ENCODE results near the gene GEMIN8. TPM values are rescaled to one million over a fixed set of nuclear protein-coding genes. Genes with fewer than 3 reads are reported as not detected.

The GEMIN8 gene
- total RNA-seq, 2 experiments from 2014 or later, result 10.2 to 11.1 TPM

DNA sequence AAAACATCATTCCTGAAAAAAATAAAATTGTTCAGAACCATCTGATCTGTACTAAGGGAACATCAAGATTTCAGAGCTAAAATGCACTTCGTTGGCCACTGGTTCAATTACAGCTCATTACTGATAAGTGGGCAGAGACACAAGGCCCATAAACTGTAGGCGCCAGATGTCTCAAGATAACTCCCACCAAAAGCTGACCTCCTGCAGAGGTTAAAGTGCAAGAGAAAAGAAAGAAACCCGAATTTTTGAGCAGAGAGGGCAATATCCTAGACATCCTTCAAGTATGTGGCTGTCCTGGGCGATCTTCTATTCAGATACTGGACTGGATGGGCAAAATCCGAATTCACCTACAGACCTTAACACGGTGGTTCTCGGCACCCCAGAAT lies 660 bp downstream of the GEMIN8 start:
- Histone ChIP-seq H3K9me3 (ENCODE audit: control insufficient read depth in 1 of 2, insufficient read depth in 1 of 2, low read length in 2 of 2) (no peaks in the 10 kb centered on the region), H3K27ac (ENCODE audit: low read depth in 1 of 2, low read length in 2 of 2) (peak overlapping the region; percentile 82 to 93), H3K4me1 (ENCODE audit: insufficient read depth, low read length) (peaks cover 29% of the 10 kb centered on the region), H3K4me3 (ENCODE audit: low read length) (peak overlapping the region; percentile 82), H3K36me3 (ENCODE audit: insufficient read depth, low read length) (no peaks in the 10 kb centered on the region), H3K27me3 (ENCODE audit: control insufficient read depth in 1 of 2, insufficient read depth in 2 of 2, low read length in 2 of 2) (no peaks in the 10 kb centered on the region)
- Mint-ChIP-seq H3K27ac (peak overlapping the region; percentile 97), H3K36me3 (ENCODE audit: low read depth) (peaks cover 8% of the 10 kb centered on the region), H3K4me3 (peak overlapping the region; percentile 99), H3K27me3 (no peaks in the 10 kb centered on the region), H3K4me1 (ENCODE audit: low read depth) (peaks cover 52% of the 10 kb centered on the region), H3K9me3 (no peaks in the 10 kb centered on the region)
- DNase-seq (no peak), ATAC-seq (ENCODE audit: poor library complexity) (no peak)
- TF ChIP-seq, protein P1, sequence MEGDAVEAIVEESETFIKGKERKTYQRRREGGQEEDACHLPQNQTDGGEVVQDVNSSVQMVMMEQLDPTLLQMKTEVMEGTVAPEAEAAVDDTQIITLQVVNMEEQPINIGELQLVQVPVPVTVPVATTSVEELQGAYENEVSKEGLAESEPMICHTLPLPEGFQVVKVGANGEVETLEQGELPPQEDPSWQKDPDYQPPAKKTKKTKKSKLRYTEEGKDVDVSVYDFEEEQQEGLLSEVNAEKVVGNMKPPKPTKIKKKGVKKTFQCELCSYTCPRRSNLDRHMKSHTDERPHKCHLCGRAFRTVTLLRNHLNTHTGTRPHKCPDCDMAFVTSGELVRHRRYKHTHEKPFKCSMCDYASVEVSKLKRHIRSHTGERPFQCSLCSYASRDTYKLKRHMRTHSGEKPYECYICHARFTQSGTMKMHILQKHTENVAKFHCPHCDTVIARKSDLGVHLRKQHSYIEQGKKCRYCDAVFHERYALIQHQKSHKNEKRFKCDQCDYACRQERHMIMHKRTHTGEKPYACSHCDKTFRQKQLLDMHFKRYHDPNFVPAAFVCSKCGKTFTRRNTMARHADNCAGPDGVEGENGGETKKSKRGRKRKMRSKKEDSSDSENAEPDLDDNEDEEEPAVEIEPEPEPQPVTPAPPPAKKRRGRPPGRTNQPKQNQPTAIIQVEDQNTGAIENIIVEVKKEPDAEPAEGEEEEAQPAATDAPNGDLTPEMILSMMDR (IDR thresholded peaks at IDR 0.05), result no peak
- intact Hi-C loops (cut with DNase I, micrococcal nuclease), result loop anchor here (2.0 to 10.0 kb wide), 3 partner anchors 376 to 1646 kb away; partner anchors contain the start of genes FANCB (in 1 of the 2), MOSPD2 (in 1 of the 2) and TCEANC (in 1 of the 2)
- CTCF ChIA-PET, result interaction anchor here (0.9 to 2.1 kb wide), 4 partner anchors 370 to 1082 kb away, joined by 3 to 7 read pairs (median 3); no protein-coding TSS in a partner anchor
- POLR2A ChIA-PET, result interaction anchor here (0.9 to 2.7 kb wide), 6 partner anchors 10 to 384 kb away, joined by 3 to 22 read pairs (median 4); partner anchors contain the start of genes OFD1, TCEANC and TRAPPC2

DNA sequence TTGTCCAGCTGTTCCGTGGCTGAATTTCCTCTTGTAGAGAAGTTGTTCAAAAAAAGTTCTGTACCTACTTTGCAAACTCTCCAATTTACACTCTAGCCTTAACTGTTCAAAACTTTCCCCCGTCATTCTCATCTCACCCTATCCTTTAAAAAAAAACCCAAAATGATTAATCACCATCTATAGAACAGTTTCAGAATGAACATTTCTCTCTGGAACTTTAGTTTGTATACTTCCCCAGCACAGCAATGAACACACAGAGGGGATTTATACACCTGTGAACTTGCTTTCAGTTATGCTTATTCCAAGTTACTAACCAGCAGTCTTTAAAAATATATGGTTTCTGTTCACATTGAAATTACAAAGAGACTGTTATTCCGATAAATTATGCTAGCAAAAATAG lies 1.2 kb downstream of the GEMIN8 start:
- no peaks in the 10 kb centered on the region for H3K27me3 ChIP-seq (ENCODE audit: control insufficient read depth in 1 of 2, insufficient read depth in 2 of 2, low read length in 2 of 2)
- Mint-ChIP-seq H3K9me3 (no peaks in the 10 kb centered on the region), H3K4me1 (ENCODE audit: low read depth) (peaks cover 52% of the 10 kb centered on the region), H3K36me3 (ENCODE audit: low read depth) (peaks cover 8% of the 10 kb centered on the region), H3K27me3 (no peaks in the 10 kb centered on the region), H3K27ac (peak overlapping the region; percentile 97), H3K4me3 (peak overlapping the region; percentile 99)
- no peak overlapping the region for H3K27ac ChIP-seq (ENCODE audit: low read depth in 1 of 2, low read length in 2 of 2)
- CTCF ChIA-PET, result interaction anchor here (0.9 to 2.1 kb wide), 4 partner anchors 370 to 1082 kb away, joined by 3 to 7 read pairs (median 3); no protein-coding TSS in a partner anchor
- intact Hi-C loops (cut with DNase I, micrococcal nuclease), result loop anchor here (2.0 to 10.0 kb wide), 3 partner anchors 376 to 1646 kb away; partner anchors contain the start of genes FANCB (in 1 of the 2), MOSPD2 (in 1 of the 2) and TCEANC (in 1 of the 2)
- TF ChIP-seq, protein P1 (IDR thresholded peaks at IDR 0.05), result no peak
- POLR2A ChIA-PET, result interaction anchor here (1.2 to 2.7 kb wide), 3 partner anchors 25 to 376 kb away, joined by 3 to 22 read pairs (median 13); partner anchors contain the start of genes OFD1, TCEANC and TRAPPC2
- DNase-seq (no peak), ATAC-seq (ENCODE audit: poor library complexity) (no peak)
- no peak overlapping the region for H3K4me3 ChIP-seq (ENCODE audit: low read length)
- no peaks in the 10 kb centered on the region for H3K9me3 ChIP-seq (ENCODE audit: control insufficient read depth in 1 of 2, insufficient read depth in 1 of 2, low read length in 2 of 2)
- peaks cover 29% of the 10 kb centered on the region for H3K4me1 ChIP-seq (ENCODE audit: insufficient read depth, low read length)
- H3K36me3 ChIP-seq (ENCODE audit: insufficient read depth, low read length), result no peaks in the 10 kb centered on the region

DNA sequence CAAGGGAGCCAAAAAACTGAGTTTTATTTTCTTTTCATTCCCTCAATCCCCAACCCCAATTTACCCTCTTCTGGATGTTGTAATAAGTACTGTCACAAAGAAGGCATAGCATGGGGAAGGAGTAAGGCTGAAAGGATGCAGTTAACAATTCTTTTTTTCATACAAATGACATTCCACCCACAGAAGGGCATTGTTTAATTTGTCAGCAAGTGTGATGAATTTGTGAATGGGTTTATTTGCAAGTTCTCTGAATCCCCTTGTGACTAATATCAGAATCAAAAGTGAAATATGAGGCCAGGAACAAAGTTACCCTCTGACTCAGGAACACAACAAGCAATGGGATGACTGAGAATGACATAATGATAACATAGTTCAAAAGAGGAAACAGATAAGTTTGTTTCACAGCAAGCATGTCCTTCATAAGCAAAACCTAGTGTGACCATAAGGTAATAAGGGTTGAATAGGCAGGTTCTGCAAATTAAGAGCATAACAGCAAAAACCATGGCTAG lies 2.1 kb downstream of the GEMIN8 start:
- Histone ChIP-seq H3K27me3 (ENCODE audit: control insufficient read depth in 1 of 2, insufficient read depth in 2 of 2, low read length in 2 of 2) (no peaks in the 10 kb centered on the region), H3K4me1 (ENCODE audit: insufficient read depth, low read length) (peaks cover 20% of the 10 kb centered on the region), H3K4me3 (ENCODE audit: low read length) (no peak overlapping the region), H3K9me3 (ENCODE audit: control insufficient read depth in 1 of 2, insufficient read depth in 1 of 2, low read length in 2 of 2) (no peaks in the 10 kb centered on the region), H3K27ac (ENCODE audit: low read depth in 1 of 2, low read length in 2 of 2) (peak overlapping the region in 1 of 2 donors; percentile 9), H3K36me3 (ENCODE audit: insufficient read depth, low read length) (no peaks in the 10 kb centered on the region)
- peak in 3 of 14 experiments; percentile 22 to 40 (median 29) for DNase-seq
- H3K4me1 Mint-ChIP-seq (ENCODE audit: low read depth), result peaks cover 51% of the 10 kb centered on the region
- H3K4me3 Mint-ChIP-seq, result peak overlapping the region; percentile 67
- H3K36me3 Mint-ChIP-seq (ENCODE audit: low read depth), result peaks cover 8% of the 10 kb centered on the region
- peak overlapping the region; percentile 97 for H3K27ac Mint-ChIP-seq
- no peak for ATAC-seq (ENCODE audit: poor library complexity)
- POLR2A ChIA-PET, result interaction anchor here (0.7 to 2.7 kb wide), 2 partner anchors 293 to 846 kb away, joined by 3 to 22 read pairs; partner anchors contain the start of genes MOSPD2, OFD1 and TRAPPC2
- CTCF ChIA-PET, result interaction anchor here (2.1 kb wide), 1 partner anchor 1081 kb away, joined by 7 read pairs; no protein-coding TSS in a partner anchor
- intact Hi-C loops (cut with DNase I, micrococcal nuclease), result loop anchor here (2.0 to 10.0 kb wide), 3 partner anchors 375 to 1647 kb away; partner anchors contain the start of genes FANCB (in 1 of the 2), MOSPD2 (in 1 of the 2) and TCEANC (in 1 of the 2)
- H3K27me3 Mint-ChIP-seq, result no peaks in the 10 kb centered on the region
- TF ChIP-seq, protein P1 (IDR thresholded peaks at IDR 0.05), result no peak
- H3K9me3 Mint-ChIP-seq, result no peaks in the 10 kb centered on the region

Data from CD4-positive, alpha-beta T cell (primary cell).